ENCODE data around the gene C10orf120. TPM values are rescaled to one million over a fixed set of nuclear protein-coding genes. Genes with fewer than 3 reads are reported as not detected.

C10orf120 gene
- total RNA-seq, result not detected

DNA sequence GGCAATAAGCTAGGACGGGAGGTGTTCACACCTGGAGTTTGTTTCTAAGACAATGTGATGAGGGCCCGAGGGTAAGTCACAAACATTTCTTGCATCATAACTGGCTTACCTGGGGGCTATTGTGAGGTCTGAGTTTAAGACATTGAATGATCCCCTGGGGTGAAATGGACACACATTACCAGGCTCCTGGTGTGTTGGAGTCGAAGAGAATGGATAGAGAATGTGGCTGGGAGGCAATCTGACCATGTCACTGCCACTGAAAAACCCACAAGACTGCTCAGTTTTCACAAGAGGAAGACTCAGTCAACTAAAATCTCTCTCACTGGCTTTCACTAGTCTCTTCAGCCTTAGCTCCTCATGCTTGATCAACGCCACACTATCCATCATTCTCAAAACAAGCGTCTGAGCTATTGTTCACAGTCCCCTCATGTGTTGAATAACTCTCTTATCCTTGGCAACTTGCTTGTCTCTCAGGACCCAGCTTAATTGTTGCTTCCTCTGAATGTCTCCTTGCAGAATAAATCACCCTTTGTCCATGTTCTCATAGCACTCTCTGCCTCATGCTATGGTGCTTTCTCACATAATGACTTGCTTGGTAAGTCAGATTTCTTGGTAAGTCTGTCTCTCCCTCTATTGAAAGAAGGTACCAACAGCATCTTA lies at the start of gene C10orf120:
C10orf120 (minus strand) TSS at position 51 of the 660 bp plus-strand sequence. CDS start 56 bp downstream, outside the sequence.

Other genes starting within 250 kb of the C10orf120 start
- gene ARMS2, start 245.2 kb downstream of the C10orf120 start, total RNA-seq, result not detected
- gene HTRA1, start 238.3 kb downstream of the C10orf120 start, total RNA-seq, result 172 TPM
- gene DMBT1, start 139.1 kb downstream of the C10orf120 start, total RNA-seq, result 3.1 TPM
- 1.3 TPM for gene CUZD1, start 146.0 kb upstream of the C10orf120 start, total RNA-seq
- 5.3 TPM for gene FAM24B, start 179.7 kb upstream of the C10orf120 start, total RNA-seq
- gene FAM24A, start 210.8 kb upstream of the C10orf120 start, total RNA-seq, result not detected